Upper lobe of left lung (tissue), 6 donors: ENCODE results near the gene MUCL3. TPM values are rescaled to one million over a fixed set of nuclear protein-coding genes. Genes with fewer than 3 reads are reported as not detected.
"Not testable (repeated sequence)": the region's sequence is repeated elsewhere in the genome, so short reads cannot be mapped to it uniquely, and the experiment has no call there.

ENCODE experiments used
- ATAC-seq, 2 donors: fragments of 200-7000 bp; cut with Tn5 transposase; one replicate each; pipeline ENCODE4 v1.9.1; 2022; ENCODE audit warnings: mild to moderate bottlenecking in 2 of 2, moderate library complexity in 2 of 2; ENCODE audit not compliant: low FRiP score in 2 of 2
- DNase-seq, 2 donors: peaks; one replicate each; pipeline ENCODE4 v3.0.0-alpha.2; 2019 to 2020
- H3K27ac ChIP-seq, 4 donors: fragments of 200-600 bp; sonication (generic); one replicate each; pipeline ENCODE4 v1.5.1; 2016 to 2019
- H3K27me3 ChIP-seq, 4 donors: fragments of 200-600 bp; sonication (generic); one replicate each; pipeline ENCODE4 v1.5.1; 2017 to 2019
- H3K36me3 ChIP-seq, 4 donors: fragments of 200-600 bp; sonication (generic); one replicate each; pipeline ENCODE4 v1.5.1; 2016 to 2019
- H3K4me1 ChIP-seq, 4 donors: fragments of 200-600 bp; sonication (generic); one replicate each; pipeline ENCODE4 v1.5.1; 2018 to 2019
- H3K4me3 ChIP-seq, 4 donors: fragments of 200-600 bp; sonication (generic); one replicate each; pipeline ENCODE4 v1.5.1; 2017 to 2019; ENCODE audit warnings: mild to moderate bottlenecking in 2 of 4, moderate library complexity in 1 of 4
- H3K9me3 ChIP-seq, 4 donors: fragments of 200-600 bp; sonication (generic); one replicate each; pipeline ENCODE4 v1.5.1; 2018 to 2019
- EP300 ChIP-seq, 4 donors: sonication (generic); formaldehyde crosslinking; IDR thresholded peaks; one replicate each; pipeline ENCODE4 v1.5.1; 2017; ENCODE audit warnings: antibody characterized with exemption in 4 of 4, control low read depth in 2 of 4
- POLR2A ChIP-seq, 4 donors: fragments of 450-650 bp; IDR thresholded peaks; one replicate each; pipeline ENCODE4 v1.5.1; 2016 to 2017; ENCODE audit warnings: antibody characterized with exemption in 4 of 4, mild to moderate bottlenecking in 2 of 4
- POLR2AphosphoS5 ChIP-seq, 2 donors: sonication (generic); formaldehyde crosslinking; IDR thresholded peaks; one replicate each; pipeline ENCODE4 v1.5.1; 2017; ENCODE audit warnings: antibody characterized with exemption in 2 of 2
- WGBS, 2 donors: methylation state at CpG; one replicate each; pipeline ENCODE4 v1.1.5; 2017 to 2018; 5-methylcytosine and 5-hydroxymethylcytosine counted together
- total RNA-seq, 6 donors: library from RNA; depleted of rRNA in 4 of 6; stranded (reverse); fragments of >200 nt in 4 of 6; gene quantifications; one replicate each; pipeline versions ENCODE4 v1.1.0 to v1.2.1, GENCODE V29; 2016 to 2021
- TF ChIP-seq, protein P1 (sequence below), 6 experiments: fragments of 450-650 bp in 4 of 6; fragments of 200-600 bp in 2 of 6; sonication (generic) in 2 of 6; IDR thresholded peaks; one replicate each; pipeline ENCODE4 v1.5.1; 2016 to 2019; ENCODE audit warnings: antibody characterized with exemption in 6 of 6
- donor health status: DM: no; HTN: no; CAD: no; lungs with moderate emphysema.
- donor health status: DM: no; HTN: yes; CAD: no; lungs with severe emphysema.

Gene MUCL3
- total RNA-seq, 6 donors from 2014 or later: 1.8 to 38.8 (median 5.0) TPM

DNA sequence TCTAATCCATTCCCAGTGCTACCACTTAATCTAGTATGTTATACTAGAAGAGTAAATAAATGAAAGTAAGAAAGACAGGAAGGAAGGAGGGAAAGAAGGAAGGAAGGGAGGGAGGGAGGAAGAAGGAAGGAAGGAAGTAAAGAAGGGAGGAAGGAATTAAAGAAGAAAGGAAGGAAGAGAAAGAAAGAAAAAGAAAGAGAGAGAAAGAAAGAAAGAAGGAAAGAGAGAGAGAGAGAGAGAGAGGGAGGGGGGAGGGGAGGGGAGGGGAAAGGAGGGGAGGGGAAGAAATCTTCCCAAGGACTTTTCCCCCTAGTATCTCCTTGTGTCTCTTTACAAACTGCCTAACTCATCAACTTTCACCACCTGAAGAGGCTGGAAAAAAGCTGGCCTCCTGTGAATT, 21.9 kb downstream of the MUCL3 start:
- DNase-seq (no peak), ATAC-seq (no peak)
- Histone ChIP-seq H3K27me3 (no peaks in the 10 kb centered on the region), H3K36me3 (no peaks in the 10 kb centered on the region), H3K9me3 (no peaks in the 10 kb centered on the region), H3K27ac (no peak overlapping the region), H3K4me1 (peaks cover 0 to 15% (median 3%) of the 10 kb centered on the region in 4 donors), H3K4me3 (no peak overlapping the region)
- TF ChIP-seq POLR2AphosphoS5 (IDR thresholded peaks at IDR 0.05) (no peak), POLR2A (IDR thresholded peaks at IDR 0.05) (no peak), EP300 (IDR thresholded peaks at IDR 0.05) (no peak)
- TF ChIP-seq, protein P1, sequence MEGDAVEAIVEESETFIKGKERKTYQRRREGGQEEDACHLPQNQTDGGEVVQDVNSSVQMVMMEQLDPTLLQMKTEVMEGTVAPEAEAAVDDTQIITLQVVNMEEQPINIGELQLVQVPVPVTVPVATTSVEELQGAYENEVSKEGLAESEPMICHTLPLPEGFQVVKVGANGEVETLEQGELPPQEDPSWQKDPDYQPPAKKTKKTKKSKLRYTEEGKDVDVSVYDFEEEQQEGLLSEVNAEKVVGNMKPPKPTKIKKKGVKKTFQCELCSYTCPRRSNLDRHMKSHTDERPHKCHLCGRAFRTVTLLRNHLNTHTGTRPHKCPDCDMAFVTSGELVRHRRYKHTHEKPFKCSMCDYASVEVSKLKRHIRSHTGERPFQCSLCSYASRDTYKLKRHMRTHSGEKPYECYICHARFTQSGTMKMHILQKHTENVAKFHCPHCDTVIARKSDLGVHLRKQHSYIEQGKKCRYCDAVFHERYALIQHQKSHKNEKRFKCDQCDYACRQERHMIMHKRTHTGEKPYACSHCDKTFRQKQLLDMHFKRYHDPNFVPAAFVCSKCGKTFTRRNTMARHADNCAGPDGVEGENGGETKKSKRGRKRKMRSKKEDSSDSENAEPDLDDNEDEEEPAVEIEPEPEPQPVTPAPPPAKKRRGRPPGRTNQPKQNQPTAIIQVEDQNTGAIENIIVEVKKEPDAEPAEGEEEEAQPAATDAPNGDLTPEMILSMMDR (IDR thresholded peaks at IDR 0.05): no peak

GRCh38 chr6:30963641-30964040, 22.9 kb downstream of the MUCL3 start:
- no peak overlapping the region for H3K27ac ChIP-seq
- H3K9me3 ChIP-seq: no peaks in the 10 kb centered on the region
- H3K27me3 ChIP-seq: no peaks in the 10 kb centered on the region
- DNase-seq (no peak), ATAC-seq (no peak)
- WGBS, 2 donors: 80 to 88% methylated on average over 6 of the region's 6 CpGs
- TF ChIP-seq, protein P1 (IDR thresholded peaks at IDR 0.05): no peak
- no peak for TF ChIP-seq POLR2A (IDR thresholded peaks at IDR 0.05)
- no peak for TF ChIP-seq EP300 (IDR thresholded peaks at IDR 0.05)
- TF ChIP-seq POLR2AphosphoS5 (IDR thresholded peaks at IDR 0.05): no peak
- H3K4me1 ChIP-seq: peaks cover 0 to 15% (median 3%) of the 10 kb centered on the region in 4 donors
- H3K4me3 ChIP-seq: no peak overlapping the region
- H3K36me3 ChIP-seq: no peaks in the 10 kb centered on the region

GRCh38 chr6:30964075-30964474, 23.3 kb downstream of the MUCL3 start:
- 51 to 67% methylated on average over 3 to 4 of the region's 4 CpGs for WGBS, 2 donors
- Histone ChIP-seq H3K4me1 (peaks cover 0 to 15% (median 3%) of the 10 kb centered on the region in 4 donors), H3K27ac (no peak overlapping the region), H3K27me3 (no peaks in the 10 kb centered on the region), H3K36me3 (no peaks in the 10 kb centered on the region), H3K4me3 (no peak overlapping the region), H3K9me3 (no peaks in the 10 kb centered on the region)
- TF ChIP-seq, protein P1 (IDR thresholded peaks at IDR 0.05): no peak
- TF ChIP-seq POLR2A (IDR thresholded peaks at IDR 0.05): no peak
- no peak for TF ChIP-seq EP300 (IDR thresholded peaks at IDR 0.05)
- no peak for TF ChIP-seq POLR2AphosphoS5 (IDR thresholded peaks at IDR 0.05)
- DNase-seq (no peak), ATAC-seq (peak in 1 of 2 donors; percentile 19)

- Histone ChIP-seq H3K4me1 (peaks cover 0 to 15% (median 3%) of the 10 kb centered on the region in 4 donors), H3K36me3 (no peaks in the 10 kb centered on the region), H3K27me3 (no peaks in the 10 kb centered on the region), H3K27ac (no peak overlapping the region), H3K4me3 (no peak overlapping the region), H3K9me3 (no peaks in the 10 kb centered on the region)
- TF ChIP-seq POLR2AphosphoS5 (IDR thresholded peaks at IDR 0.05) (no peak), EP300 (IDR thresholded peaks at IDR 0.05) (no peak), POLR2A (IDR thresholded peaks at IDR 0.05) (no peak)
- TF ChIP-seq, protein P1 (IDR thresholded peaks at IDR 0.05): no peak
- ATAC-seq: no peak
- DNase-seq: no peak
- WGBS, 2 donors: 85 to 92% methylated on average over 5 of the region's 5 CpGs
These were observed 24.4 kb downstream of the MUCL3 start for GRCh38 chr6:30965140-30965601.

DNA sequence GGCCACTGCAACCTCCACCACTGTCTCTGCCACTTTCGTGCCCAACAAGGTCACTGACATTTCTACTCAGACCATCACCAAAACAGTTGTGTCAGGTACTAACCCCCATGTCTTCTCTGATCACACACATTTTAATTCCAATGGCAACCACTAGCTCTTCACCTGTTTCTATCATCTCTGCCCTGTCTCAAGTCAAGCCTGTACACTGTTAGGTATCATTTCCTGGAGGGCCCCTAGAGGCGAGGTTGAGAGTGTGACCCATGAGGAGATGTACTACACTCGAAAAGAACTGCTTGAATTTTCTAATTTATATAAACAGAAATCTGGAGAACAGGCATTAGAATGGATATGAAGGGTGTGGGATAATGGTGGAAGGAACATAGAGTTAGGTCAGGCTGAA, 25.4 kb downstream of the MUCL3 start:
- no peak for DNase-seq
- ATAC-seq: no peak
- no peak overlapping the region for H3K27ac ChIP-seq
- H3K27me3 ChIP-seq: no peaks in the 10 kb centered on the region
- H3K4me3 ChIP-seq: no peak overlapping the region
- H3K4me1 ChIP-seq: peaks cover 0 to 9% (median 3%) of the 10 kb centered on the region in 4 donors
- TF ChIP-seq POLR2A (IDR thresholded peaks at IDR 0.05): no peak
- TF ChIP-seq POLR2AphosphoS5 (IDR thresholded peaks at IDR 0.05): no peak
- TF ChIP-seq EP300 (IDR thresholded peaks at IDR 0.05): no peak
- TF ChIP-seq, protein P1 (IDR thresholded peaks at IDR 0.05): no peak
- no peaks in the 10 kb centered on the region for H3K36me3 ChIP-seq
- 80 to 81% methylated on average over 3 of the region's 3 CpGs for WGBS, 2 donors
- H3K9me3 ChIP-seq: no peaks in the 10 kb centered on the region

DNA sequence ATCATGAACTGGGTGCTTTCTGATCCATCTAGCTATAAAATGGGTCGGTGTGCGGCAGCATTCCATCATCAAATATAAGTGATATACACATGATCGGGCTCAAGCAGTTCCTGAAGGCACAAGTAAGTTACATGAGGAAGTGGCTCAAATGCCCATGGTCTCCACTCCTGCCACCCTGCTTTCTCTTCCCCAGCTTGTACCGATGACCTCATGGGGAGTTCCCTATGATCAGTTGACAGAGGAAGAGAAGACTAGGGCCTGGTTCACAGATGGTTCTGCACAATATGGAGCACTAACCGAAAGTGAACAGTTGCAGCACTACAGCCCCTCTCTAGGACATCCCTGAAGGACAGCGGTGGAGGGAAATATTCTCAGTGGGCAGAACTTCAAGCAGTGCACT, 28.4 kb downstream of the MUCL3 start:
- not testable (repeated sequence) for H3K27ac ChIP-seq, ATAC-seq, H3K36me3 ChIP-seq, H3K27me3 ChIP-seq, H3K9me3 ChIP-seq, H3K4me1 ChIP-seq, DNase-seq, H3K4me3 ChIP-seq
- 86 to 93% methylated on average over 6 of the region's 6 CpGs for WGBS, 2 donors
